PFSK-1 (cell line): ENCODE measurements around the gene ANKRD10.

Source experiments
- POLR2AphosphoS5 ChIP-seq: IDR thresholded peaks from 2 replicates; pipeline ENCODE4 v1.6.1; 2012; ENCODE audit warnings: low read depth, mild to moderate bottlenecking, control low read depth, low read length, moderate library complexity
- SIN3A ChIP-seq: IDR thresholded peaks from 2 replicates; pipeline ENCODE4 v1.6.1; 2012; ENCODE audit warnings: mild to moderate bottlenecking, low read length, moderate library complexity, borderline replicate concordance; ENCODE audit not compliant: insufficient read depth

GRCh38 chr13:110944121-110944967, 29.5 kb upstream of the ANKRD10 start:
- no peak for TF ChIP-seq SIN3A
- no peak for TF ChIP-seq POLR2AphosphoS5
